Measurements from ENCODE around the gene RNF20.

GRCh38 chr9:101511009-101511408 is 22.6 kb upstream of the RNF20 start:
- TF ChIP-seq, protein P1, sequence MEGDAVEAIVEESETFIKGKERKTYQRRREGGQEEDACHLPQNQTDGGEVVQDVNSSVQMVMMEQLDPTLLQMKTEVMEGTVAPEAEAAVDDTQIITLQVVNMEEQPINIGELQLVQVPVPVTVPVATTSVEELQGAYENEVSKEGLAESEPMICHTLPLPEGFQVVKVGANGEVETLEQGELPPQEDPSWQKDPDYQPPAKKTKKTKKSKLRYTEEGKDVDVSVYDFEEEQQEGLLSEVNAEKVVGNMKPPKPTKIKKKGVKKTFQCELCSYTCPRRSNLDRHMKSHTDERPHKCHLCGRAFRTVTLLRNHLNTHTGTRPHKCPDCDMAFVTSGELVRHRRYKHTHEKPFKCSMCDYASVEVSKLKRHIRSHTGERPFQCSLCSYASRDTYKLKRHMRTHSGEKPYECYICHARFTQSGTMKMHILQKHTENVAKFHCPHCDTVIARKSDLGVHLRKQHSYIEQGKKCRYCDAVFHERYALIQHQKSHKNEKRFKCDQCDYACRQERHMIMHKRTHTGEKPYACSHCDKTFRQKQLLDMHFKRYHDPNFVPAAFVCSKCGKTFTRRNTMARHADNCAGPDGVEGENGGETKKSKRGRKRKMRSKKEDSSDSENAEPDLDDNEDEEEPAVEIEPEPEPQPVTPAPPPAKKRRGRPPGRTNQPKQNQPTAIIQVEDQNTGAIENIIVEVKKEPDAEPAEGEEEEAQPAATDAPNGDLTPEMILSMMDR (IDR thresholded peaks at IDR 0.05) = no peak
- TF ChIP-seq POLR2A (IDR thresholded peaks at IDR 0.05) = no peak

Measured in esophagus squamous epithelium (tissue), 4 donors.